ENCODE data around the gene PGBD5.
"Not testable (repeated sequence)": the region's sequence is repeated elsewhere in the genome, so short reads cannot be mapped to it uniquely, and the experiment has no call there.

The PGBD5 gene

GRCh38 chr1:230426246-230427093 lies at the start of gene PGBD5:
Gene PGBD5 (minus strand): TSS chr1:230426332. CDS start chr1:230425928, 404 bp downstream.
- DNase-seq: peak; percentile 36

- DNase-seq: not testable (repeated sequence)
Measured at GRCh38 chr1:230474924-230475323, 48.8 kb upstream of the PGBD5 start.

DNA sequence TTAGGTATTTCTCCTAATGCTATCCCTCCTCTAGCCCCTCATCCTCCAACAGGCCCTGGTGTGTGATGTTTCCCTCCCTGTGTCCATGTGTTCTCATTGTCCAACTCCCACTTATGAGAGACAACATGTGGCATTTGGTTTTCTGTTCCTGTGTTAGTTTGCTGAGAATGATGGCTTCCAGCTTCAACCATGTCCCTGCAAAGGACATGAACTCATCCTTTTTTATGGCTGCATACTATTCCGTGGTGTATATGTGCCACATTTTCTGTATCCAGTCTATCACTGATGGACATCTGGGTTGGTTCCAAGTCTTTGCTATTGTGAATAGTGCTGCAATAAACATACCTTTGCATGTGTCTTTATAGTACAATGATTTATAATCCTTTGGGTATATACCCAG lies 44.6 kb upstream of the PGBD5 start:
- not testable (repeated sequence) for DNase-seq

DNA sequence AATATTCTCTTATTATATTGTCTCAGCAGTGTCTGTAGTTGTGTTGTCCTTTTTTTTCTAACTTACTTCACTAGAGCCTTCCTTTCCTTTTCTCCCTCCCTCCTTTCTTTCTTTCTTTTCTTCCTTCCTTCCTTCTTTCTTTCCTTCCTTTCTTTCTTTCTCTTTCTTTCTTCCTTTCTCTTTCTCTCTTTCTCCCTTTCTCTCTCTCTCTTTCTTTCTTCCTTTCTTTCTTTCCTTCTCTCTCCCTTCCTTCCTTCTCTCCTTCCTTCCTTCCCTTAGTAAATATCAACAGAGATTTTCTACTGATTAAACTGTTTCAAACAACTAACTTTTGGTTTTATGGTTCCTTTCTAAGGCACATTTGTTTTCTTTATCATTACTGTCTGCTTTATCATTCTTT lies 43.1 kb upstream of the PGBD5 start:
- no peak for DNase-seq

GRCh38 chr1:230465691-230466090 lies 39.6 kb upstream of the PGBD5 start:
- no peak for DNase-seq

DNA sequence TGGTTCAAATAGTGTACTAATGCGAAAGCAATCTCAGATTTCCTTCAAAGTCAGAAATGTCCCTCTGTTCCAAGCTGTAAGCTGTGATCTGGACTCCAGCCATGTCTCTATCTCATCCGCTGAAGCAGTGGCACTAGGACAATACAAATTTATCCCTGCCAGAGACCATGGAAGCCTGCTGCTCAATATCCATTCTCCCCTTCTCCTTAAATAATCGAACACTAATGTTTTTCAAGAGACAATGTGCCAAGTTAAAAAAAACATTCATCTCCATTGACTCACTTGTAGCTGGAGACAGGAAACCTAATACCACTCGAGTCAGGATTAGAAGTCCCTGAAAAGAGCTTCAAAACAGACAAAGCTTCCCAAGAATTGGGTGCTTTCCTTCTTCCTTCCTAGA lies 38.5 kb upstream of the PGBD5 start:
- DNase-seq: no peak

DNA sequence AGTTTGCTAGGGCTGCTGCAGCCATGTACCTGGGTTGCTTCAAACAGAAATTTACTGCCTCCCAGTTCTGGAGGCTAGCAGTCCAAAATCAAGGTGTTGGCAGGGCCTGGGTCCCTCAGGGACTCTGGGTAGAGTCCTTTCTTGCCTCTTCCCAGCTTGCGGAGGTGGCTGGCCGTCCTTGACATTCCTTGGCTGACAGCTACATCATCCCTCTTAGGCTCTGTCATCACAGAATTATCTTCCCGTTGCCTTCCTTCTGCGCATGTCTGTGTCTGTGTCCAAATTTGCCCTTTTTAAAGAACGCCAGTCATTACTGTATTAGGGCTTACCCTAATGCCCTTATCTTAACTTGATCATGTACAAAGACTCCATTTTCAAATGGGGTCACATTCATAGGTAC lies 37.6 kb upstream of the PGBD5 start:
- no peak for DNase-seq

DNA sequence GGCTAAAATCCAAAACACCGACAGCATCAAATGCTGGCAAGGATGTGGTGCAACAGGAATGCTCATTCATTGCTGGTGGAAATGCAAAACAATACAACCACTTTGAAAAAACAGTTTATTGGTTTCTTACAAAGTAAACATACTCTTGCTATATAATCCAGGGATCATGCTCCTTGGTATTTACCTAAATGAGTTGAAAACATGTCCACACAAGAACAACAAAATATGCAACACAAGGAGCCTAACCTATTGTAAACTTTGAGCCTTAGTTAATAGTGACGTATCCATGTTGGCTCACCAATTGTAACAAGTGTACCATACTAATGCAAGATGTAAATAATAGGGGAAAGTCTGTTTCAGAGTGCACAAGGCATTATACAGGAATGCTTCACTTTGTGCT lies 37.2 kb upstream of the PGBD5 start:
- DNase-seq: no peak

DNA sequence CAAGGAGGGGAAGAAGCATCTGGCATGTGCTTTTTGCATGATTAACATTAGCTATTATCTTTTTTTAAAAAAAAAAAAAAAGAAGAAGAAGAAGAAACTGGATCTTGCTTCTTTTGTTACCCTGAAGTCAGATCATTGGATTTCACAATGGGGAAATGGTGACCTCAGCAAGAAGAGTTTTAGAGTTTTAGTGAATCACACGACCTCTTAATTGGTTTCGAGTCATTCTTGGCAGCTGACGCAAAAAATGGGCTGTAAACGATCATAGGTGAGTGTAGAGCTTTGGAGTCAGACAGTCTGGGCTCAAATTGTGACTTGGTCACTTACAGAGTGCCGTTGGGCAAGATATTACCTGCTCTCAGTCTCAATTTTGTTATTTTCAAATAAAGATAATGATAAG lies 33.3 kb upstream of the PGBD5 start:
- no peak for DNase-seq

DNA sequence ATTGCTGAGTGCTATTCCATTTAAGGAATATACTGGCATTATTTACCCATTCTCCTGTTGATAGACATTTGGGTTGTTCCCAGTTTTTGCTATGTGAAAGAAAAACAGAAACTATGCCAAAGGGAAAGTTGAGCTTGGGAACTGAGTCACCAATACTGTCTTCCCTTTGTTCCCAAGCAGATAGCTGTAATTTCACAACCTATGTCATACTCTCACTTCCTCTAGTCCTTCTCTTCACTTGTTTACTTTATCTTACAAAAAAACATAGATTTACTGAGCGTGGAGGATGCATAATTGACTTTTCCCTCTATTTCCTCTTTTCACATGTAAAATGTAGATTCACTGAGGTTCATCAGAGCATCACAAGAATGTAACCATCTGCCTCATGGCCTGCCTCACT lies 32.4 kb upstream of the PGBD5 start:
- no peak for DNase-seq

GRCh38 chr1:230456478-230456877 lies 30.3 kb upstream of the PGBD5 start:
- DNase-seq: no peak

- DNase-seq: no peak
Measured at GRCh38 chr1:230455291-230455690, 29.2 kb upstream of the PGBD5 start.

DNA sequence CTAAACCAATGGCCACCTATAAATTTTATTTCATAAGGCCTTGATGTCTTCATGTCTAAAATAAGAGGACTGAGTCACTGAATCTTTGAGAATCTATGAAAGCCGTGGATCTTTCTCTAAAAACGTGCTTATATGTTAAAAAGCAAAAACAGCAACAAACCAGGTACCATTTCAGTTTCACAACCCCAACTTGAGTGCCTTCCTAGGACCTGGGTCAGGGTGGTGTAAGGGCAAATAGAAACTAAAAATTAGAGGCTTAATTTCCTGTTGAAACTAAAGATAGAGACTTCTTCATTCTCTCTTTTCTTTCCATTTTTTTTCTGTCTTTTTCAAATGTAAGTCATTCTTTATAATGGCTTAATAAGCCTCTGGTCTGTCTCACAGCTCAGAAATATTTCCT lies 27.2 kb upstream of the PGBD5 start:
- no peak for DNase-seq

DNA sequence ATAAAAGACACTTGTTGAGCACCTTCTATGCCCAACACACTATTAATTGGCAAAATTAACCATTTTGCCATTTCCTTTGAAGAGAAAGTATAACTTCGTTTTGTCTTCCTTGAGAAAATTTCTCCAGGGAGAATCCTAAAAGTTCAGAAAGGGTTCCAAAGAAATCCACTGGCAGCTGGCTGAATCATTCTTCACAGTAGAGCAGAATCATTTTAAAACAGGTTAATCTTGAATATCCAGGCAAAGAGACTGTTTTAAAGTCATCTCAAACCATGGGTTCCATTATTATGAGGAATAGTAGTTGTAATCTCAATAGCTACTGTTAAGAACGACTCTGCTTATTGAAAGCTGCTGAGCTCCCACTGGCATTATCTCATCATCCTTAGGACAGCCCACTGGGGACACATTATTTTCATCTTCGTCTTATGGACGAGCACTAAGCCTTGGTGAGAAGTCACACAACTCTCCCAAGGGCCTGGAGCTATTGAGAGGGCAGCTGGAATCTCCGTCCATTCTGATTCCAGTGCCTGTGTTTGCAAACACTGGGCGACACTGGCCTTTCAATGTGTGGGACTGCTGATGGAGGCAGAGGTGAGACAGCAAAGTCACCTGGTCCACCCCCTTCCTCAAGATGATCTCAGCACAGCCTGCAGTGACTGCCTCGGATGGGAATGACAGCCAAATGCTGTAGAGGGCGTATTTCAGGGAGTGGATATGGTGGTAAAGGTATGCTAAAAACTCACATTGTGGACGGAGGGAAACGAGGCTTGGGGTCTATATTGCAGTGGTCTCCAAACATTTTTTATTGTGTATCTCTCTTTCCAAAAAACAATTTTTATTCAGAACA lies 15.3 kb upstream of the PGBD5 start:
- no peak for DNase-seq

GRCh38 chr1:230435108-230435507 lies 9.0 kb upstream of the PGBD5 start:
- DNase-seq: no peak

- DNase-seq: no peak
Measured at GRCh38 chr1:230431527-230431926, 5.4 kb upstream of the PGBD5 start.

DNA sequence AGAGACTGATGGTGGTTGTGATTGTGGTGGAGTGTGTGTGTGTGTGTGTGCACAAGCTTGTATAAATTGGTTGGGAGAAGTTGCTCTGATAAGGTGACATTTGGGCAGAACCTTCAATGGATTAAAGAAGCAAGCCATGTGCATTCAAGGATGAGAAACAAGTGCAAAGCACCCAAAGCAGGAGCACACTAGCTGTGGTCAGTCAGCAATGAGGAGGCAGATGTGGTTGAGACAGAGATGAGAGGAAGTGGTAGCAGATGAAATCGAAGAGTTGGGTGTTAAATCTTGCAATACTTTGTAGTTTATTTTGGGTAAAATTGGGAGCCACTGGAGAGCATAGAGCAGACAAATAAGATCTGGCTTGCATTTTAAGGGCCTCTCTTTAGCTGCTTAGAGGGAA lies 4.4 kb upstream of the PGBD5 start:
- DNase-seq: no peak

- DNase-seq: no peak
Measured at GRCh38 chr1:230429067-230429735, 3.1 kb upstream of the PGBD5 start.

GRCh38 chr1:230427981-230428380 lies 1.8 kb upstream of the PGBD5 start:
- DNase-seq: no peak

- DNase-seq: no peak
Measured at GRCh38 chr1:230427094-230427876, 1.2 kb upstream of the PGBD5 start.

GRCh38 chr1:230425252-230426091 lies 660 bp downstream of the PGBD5 start:
- DNase-seq: no peak
